HCT116 (cell line): ENCODE data around the gene DNAJB8.

Source experiments
- RAD21 ChIP-seq: IDR thresholded peaks from 2 replicates; pipeline ENCODE4 v1.6.1; 2012; ENCODE audit warnings: low read depth, mild to moderate bottlenecking
- TF ChIP-seq, protein P1 (sequence below), 3 experiments: fragments of 200-600 bp in 1 of 3; sonication (generic) in 1 of 3; IDR thresholded peaks in 2 of 3; conservative IDR thresholded peaks in 1 of 3; 2 replicates each; pipeline ENCODE4 v1.5.1; 2012 to 2017; ENCODE audit warnings: low read depth in 2 of 3, low read length in 2 of 3, antibody characterized with exemption in 1 of 3, borderline replicate concordance in 1 of 3, control low read depth in 1 of 3, mild to moderate bottlenecking in 1 of 3, mixed read lengths in 1 of 3, mixed run types in 1 of 3, moderate library complexity in 1 of 3; ENCODE audit not compliant: insufficient read depth in 1 of 3
- TF ChIP-seq, protein P2 (sequence below): IDR thresholded peaks from 2 replicates; pipeline ENCODE4 v1.6.1; 2012; ENCODE audit warnings: low read depth

DNA sequence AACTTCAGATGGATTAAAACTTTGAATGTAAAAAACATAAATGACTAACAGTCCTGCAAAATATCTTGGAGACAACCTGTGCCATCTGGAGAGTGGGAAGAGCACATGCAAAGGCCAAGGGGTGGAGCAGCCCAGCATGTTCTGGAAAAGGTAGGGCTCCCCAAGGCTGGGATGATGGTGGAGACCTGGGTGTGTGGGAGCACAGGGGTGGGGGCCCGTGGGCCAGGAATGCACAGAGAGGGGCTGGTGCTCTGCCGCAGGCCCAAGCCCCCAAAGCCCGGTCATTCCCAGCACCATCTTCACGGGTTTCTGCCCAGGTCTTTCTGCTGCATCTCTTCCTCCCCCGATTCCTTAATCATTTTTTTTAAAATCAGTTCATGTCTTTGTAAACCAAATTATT is 36.0 kb upstream of the DNAJB8 start:
- TF ChIP-seq RAD21, result no peak
- TF ChIP-seq, protein P1, sequence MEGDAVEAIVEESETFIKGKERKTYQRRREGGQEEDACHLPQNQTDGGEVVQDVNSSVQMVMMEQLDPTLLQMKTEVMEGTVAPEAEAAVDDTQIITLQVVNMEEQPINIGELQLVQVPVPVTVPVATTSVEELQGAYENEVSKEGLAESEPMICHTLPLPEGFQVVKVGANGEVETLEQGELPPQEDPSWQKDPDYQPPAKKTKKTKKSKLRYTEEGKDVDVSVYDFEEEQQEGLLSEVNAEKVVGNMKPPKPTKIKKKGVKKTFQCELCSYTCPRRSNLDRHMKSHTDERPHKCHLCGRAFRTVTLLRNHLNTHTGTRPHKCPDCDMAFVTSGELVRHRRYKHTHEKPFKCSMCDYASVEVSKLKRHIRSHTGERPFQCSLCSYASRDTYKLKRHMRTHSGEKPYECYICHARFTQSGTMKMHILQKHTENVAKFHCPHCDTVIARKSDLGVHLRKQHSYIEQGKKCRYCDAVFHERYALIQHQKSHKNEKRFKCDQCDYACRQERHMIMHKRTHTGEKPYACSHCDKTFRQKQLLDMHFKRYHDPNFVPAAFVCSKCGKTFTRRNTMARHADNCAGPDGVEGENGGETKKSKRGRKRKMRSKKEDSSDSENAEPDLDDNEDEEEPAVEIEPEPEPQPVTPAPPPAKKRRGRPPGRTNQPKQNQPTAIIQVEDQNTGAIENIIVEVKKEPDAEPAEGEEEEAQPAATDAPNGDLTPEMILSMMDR (IDR thresholded peaks at IDR 0.05 in 2 of 3, conservative IDR thresholded peaks at IDR 0.05 in 1 of 3; ENCODE audit: borderline replicate concordance in 1 of 3, insufficient read depth in 1 of 3, low read depth in 2 of 3, low read length in 2 of 3), result no peak
- TF ChIP-seq, protein P2, sequence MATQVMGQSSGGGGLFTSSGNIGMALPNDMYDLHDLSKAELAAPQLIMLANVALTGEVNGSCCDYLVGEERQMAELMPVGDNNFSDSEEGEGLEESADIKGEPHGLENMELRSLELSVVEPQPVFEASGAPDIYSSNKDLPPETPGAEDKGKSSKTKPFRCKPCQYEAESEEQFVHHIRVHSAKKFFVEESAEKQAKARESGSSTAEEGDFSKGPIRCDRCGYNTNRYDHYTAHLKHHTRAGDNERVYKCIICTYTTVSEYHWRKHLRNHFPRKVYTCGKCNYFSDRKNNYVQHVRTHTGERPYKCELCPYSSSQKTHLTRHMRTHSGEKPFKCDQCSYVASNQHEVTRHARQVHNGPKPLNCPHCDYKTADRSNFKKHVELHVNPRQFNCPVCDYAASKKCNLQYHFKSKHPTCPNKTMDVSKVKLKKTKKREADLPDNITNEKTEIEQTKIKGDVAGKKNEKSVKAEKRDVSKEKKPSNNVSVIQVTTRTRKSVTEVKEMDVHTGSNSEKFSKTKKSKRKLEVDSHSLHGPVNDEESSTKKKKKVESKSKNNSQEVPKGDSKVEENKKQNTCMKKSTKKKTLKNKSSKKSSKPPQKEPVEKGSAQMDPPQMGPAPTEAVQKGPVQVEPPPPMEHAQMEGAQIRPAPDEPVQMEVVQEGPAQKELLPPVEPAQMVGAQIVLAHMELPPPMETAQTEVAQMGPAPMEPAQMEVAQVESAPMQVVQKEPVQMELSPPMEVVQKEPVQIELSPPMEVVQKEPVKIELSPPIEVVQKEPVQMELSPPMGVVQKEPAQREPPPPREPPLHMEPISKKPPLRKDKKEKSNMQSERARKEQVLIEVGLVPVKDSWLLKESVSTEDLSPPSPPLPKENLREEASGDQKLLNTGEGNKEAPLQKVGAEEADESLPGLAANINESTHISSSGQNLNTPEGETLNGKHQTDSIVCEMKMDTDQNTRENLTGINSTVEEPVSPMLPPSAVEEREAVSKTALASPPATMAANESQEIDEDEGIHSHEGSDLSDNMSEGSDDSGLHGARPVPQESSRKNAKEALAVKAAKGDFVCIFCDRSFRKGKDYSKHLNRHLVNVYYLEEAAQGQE, result no peak
